Fibroblast of skin of left biceps (primary cell): ENCODE measurements around the gene TFAP2A.

Source experiments
- DNase-seq, 2 experiments: peaks; one replicate each; pipeline ENCODE4 v3.0.0-alpha.2; 2013; ENCODE audit warnings: low read depth in 2 of 2

TFAP2A gene

DNA sequence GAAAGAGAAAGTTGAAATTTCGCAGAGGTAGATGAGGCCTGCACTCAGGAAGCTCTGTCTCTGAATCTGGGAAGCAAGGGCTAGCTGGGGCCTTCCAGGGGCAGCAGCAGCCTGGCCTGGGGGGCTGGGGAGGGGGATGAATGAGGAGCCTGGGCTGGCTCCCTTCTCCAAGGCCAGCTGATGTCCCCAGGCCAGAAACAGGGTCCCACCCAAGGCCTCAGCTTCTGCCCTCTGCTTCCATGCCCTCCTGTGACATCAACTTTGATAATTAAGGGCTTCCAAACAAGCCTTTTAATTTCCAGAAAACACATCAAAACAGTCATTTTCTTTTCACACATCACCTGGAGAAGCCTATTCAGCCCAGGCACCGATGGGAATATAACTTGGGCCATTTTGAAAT lies 15.4 kb downstream of the TFAP2A start:
- DNase-seq = no peak

DNA sequence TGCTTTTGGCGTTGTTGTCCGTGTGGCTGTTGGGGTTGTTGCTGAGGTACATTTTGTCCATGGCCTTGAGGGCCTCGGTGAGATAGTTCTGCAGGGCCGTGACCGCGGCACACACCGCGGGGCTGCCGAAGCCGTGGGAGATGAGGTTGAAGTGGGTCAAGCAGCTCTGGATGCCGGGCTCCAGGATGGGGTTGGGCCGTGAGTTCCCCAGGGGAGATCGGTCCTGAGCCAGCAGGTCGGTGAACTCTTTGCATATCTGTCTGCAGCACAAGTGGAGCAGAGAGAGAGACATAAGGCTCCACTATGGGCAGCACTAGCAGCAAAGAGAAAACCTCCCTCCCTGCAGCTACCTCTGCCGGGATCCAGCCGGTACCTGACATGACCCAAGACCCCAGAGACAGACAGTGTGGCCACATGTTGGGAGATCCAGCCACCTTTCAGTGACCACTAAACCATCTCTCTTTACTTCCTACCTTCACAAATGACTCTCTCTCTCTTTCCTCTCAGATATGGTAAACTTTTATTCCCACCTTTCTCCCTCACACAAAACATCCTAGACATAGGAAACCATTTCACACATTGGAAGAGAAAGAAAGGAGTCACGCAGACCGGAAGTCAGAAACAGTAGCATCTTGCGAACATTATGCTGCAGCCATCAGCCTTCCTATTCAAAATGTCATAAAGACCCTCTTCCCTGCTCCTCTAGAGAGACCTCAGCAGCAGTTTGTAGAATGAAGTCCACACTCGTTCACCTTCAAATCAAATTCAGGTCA lies 16.2 kb downstream of the TFAP2A start:
- DNase-seq = no peak

DNA sequence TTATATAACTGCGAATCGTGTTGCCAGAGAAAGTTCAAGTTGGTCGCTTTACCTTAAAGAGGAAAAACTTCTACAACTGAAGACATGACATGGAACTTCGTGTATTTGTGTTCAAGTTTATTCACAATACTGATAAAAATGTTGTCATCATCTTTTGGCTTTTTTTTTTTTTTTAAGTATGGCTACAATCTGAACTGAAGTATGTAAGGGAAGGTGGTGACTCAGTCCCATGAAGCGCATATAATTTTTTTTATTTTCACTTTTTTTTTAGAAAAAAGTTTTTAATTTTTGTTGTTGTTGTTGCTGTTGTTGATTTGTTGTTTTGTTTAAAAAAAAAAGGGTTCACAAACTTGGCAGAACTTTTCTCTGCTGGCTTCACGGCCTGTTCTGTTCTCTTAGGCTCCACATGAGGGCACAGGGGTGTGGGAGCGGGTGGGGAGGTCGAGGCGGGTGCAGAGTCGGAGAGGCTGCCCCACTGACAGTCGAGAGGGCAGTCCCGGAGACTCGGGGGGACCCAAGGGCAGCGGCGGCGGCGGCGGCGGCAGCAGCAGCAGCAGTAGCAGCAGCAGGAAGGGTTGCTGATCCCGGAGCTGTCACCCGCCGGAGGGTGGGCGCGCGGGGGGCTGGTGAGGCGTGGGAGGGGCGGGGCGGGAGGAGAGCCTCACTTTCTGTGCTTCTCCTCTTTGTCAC lies 17.0 kb downstream of the TFAP2A start:
- no peak for DNase-seq

DNA sequence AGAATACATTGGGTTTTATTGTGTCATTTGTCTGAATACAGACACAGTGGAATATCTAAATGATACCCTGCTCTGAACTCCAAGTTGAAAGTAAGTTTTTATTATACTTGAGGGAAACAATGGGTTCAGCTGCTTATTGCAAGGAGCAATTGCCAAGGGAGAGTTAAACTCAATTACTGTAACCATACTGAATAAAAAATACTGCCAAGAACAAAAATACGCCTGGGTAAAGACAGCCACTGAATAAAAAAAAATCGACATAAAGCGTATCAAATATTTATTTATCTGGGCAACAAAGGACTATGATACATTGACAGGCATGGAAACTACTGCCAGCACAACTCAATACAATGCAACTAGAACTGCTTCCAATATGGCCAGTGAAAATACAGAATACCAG lies 18.1 kb downstream of the TFAP2A start:
- no peak for DNase-seq

DNA sequence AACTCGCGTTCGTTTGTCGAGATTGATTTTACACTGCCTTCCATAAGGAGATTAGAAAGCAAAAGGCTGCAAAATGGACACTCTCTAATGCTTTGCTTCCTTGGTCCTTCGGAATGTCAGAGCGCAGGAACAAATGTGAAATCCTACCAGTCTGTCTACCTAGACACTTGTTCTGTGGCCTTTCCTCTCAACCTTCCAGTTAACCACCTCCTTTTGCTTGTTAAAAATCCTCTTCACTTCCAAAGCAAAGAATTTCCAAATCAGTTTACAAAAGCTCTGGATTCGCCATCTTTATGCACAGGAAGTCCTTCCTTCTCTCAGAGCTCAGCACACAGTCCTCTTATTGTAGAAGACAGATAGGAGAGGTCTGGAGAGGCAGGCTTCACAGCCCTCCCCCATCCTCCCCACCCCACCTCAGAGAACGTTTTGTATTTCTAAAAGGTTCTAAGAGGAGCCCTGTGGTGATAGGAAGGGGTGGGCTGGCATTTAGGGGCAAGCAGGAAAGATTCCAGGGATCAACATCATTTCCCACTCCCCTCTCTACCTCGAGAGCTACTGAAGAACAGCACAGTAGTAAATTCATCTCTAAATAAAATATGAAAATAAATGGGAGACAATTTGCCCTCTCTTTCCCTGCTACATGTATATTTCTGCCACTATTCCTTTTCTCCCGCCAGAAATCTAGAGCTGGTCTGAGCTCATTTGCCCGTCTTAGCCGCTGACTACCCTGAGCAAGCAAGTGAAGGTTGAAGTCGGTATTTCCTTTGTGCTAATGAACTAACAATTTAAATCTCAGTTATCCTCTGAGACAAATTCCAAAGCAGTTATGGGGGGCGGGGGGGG lies 18.9 kb downstream of the TFAP2A start:
- no peak for DNase-seq

DNA sequence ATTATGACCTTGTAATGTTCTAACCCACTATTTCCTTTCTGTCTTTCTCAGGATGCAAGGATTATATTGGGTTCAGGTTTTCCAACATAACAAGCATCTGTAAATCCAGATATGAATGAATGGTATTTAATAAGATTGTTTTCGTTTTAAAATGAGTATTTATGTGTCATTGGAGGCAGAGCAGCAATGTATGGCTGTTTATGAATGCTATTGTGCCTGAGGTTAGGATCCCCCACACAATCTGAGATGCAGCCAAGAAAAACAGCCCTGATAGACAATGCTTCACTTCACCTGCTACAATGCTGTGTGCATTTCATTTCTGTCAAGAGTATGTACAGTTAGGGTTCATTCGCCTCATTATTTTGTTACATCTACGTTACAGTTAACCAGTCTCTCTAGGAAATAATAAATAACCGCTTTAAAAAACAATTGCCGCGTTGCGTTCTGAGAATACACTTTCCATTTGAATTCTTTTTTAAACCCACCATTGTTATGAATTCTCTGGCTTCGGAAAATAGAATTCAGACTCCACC lies 19.6 kb downstream of the TFAP2A start:
- DNase-seq = no peak

DNA sequence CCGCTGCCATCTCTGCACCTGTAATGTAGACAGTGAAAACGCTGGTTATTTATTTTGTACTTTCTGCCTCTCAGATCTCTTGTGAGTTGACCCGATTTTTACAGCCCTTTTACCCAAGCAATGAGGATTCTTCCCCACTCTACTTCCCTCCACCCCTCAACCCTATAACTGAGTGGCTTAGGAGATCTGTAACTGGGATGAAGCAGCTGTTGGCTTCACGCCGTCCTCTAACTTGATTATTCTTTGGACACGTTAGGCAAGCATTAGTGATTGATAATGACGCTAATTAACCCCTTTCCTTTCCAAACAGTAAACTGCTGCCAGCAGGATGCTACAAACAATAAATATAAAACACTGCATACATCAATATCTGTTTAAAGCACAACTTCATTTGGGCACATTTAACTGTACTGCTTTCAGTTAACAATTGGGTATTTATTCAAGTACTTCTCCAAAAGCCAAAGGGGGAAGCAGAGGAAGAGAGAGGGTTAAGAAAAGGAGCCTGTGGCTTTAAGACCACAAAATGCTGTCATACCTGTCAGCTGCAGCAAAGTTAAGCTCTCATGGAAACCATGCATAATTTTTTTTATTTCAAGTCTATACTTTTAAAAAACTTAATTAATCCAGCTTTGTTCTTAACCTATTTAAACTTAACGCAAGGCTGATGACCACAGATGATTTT lies 21.2 kb downstream of the TFAP2A start:
- no peak for DNase-seq

DNA sequence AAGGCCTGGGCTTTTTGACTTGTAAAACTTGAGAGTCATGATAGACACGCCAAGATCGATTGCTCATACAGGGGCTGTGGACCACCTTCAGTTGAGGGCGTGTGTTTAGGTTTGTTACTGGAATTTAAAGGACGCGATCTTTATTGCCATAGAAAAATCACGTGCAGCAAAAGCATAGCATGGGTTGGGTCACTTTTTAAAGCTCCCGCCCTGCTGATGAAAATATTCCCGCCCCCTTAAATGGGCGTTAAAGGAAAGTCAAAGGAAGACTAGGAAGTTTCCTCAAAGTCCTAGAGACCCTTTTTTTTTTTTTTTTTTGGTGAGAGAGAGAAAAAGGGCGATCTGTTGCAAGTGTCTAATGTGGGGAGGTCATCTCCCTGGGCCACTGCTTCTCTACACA lies 23.1 kb downstream of the TFAP2A start:
- no peak for DNase-seq

DNA sequence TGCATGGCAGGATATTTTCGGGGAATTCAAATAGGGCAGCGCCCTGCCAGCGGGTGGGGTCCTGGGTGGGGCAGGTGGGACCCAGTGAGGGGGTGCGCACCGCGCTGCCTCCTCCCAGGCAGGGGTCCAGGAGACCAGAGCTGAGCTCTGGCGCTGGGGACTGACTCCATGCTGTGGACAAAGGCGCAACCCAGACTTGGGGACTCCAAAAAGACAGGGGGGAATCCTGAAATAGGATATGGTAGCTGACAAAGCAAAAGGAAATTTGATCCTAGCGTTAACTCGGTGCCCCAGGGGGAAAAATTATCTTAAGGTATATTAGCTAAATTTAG lies 23.6 kb downstream of the TFAP2A start:
- DNase-seq = no peak

DNA sequence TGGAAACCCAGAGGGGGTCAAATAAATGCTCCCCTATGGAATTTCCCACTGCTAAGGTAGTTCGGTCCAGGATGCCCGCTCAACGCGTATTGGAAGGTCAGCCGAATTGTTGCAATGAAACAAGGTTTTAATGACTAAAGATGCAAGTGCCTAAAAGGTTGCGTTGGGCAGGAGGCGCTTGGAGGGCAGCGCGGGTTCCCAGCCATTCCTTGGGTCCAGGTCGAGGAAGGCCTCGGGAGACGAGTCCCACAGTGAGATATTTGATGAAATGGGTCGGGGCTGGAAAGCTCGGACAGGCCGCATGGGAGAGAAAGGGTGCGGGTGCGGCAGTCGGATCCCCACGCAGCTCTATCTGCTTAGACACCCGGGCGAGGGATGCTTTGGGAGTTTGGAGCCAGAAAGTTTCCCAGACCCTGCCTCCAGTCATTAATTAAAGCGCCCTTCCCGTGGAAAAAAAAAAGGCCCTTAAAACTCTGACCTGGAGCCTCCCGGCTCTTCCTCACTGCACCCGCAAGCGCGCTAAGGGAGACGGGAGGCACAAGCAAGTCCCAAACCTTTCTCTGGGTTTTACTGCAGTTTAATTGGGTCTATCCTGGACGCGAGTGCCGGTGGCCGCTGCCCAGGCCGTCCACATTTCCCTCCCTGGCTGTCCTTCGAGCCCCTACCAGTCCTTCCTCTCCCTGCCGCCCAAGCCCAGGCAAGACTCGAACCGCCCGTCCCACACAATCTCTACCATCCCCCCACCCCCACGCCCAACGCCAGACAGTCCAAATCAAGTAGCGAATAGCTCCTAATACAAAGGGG lies 24.2 kb downstream of the TFAP2A start:
- no peak for DNase-seq

DNA sequence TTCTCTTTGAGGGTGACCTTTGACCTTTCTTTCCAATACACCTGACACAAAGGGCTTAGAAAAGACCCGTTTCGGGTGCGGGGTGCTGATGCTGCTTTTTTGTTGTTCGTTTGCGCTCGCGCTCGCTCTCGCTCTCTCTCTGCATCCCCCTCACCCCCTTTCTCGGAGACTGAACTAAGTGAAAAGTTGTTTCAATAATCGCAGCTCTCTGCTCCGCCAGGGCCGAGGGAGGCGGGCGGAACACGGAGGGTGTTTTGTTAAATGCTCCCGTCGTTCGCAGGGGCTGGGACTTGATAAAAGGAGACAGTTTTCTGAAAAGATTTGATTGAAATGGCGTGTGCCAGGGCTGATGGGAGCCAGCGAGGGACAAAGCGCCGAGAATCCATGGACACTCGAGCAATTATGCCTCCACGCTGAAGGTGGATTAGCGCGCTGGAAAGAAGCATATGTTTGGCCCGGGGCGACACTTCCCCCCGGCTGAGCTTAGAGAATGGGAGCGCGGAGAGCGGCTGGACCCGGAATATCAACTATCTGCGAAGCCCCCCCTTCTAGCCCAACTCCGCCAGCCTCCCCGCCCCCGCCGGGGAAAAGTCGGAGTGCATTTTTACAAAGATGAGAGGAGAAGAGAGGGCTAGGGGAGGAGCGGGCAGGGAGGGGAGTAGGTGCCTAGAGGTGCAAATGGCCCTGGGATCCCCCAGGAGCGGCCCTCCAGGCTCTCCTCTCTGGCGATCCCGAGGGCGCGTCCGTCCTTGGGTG lies 25.0 kb downstream of the TFAP2A start:
- DNase-seq = no peak

DNA sequence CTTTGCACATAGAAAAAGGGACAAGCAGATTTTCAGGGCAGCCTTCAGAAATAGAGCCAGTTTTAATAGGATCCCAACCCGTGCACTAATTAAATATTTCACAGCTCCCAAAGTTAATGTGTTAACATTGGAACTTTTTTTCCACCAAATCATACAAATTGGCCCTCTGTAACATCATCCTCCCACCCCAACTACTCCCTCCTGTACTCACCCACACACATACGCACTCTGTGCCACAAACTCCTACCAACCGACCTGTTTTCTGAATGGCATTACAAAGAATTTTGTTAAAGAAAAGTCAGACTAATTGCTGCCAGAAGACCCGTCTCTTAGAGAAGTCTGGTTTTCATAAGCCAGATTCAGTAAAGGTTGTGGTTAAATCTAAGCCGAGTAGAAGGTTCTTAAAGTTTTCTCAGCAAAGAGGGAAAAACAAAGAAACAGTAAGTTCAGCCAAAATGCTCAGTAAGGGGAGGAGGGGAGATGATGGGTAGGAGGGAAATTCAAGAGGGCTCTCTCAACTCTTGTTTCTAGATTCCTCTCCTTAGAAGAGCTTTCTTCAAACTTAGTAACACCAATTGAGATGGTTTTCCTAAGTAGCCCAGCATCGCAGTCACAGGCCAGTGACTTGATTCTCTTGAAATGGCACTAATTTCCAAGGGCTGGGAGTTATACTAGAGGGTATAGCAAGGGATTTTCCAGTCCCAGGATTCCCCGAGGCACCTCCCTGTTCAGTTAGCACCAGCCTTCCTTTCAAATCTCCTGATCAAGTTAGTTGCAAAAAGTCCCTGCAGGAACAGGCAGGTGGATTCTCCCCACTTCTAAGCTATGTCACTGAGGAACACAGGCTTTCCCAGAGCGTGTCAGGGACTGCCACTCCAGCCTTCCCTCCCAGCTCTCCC lies 27.9 kb downstream of the TFAP2A start:
- DNase-seq = no peak

DNA sequence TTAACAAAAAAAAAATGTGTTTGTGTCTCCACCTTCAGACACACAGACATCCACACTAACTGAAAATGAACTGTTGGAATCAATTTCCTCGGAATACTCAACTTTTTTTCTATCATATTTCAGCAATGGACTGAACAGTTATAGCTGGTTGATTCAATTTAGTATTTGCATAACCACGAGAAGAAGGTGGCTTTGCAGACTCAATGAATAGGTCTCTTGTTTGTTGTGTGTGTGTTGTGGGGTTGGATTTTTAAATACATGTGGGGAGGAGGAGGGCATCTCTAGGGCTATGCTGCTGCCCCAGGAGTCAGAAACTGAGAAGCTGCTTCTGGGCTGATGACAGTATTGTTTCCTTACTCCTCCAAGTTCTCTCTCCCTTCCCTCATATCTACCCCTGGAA lies 28.7 kb downstream of the TFAP2A start:
- DNase-seq = no peak

DNA sequence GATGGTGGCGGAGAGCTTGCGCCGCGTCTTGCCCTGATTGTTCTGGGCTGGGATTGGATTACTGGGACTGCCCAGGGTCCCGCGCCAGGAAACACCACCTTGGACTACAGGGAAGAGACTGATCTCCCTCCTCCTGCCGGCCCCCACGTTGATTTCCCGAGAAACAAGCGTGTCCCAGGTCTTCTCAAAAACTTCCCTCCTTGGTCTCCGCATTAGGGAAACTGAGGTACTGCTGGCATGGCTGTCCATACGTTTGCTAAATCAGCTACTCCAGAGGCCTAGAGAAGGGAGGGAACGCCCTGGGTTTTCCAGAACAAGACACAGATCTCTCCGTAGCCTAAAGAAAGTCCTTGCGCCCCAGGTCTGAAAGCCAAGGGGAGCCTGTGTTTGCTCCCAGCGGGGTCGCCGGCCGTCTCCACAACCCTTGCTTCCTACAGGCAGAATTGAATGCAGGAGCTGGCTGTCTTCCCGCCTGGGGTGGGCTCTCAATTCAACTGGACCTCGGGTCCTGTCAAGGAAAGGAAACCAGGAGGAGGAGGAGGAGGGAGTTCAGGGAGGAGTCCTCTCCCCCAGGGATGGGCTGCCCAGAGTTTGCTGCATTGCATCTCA lies 29.2 kb downstream of the TFAP2A start:
- no peak for DNase-seq

DNA sequence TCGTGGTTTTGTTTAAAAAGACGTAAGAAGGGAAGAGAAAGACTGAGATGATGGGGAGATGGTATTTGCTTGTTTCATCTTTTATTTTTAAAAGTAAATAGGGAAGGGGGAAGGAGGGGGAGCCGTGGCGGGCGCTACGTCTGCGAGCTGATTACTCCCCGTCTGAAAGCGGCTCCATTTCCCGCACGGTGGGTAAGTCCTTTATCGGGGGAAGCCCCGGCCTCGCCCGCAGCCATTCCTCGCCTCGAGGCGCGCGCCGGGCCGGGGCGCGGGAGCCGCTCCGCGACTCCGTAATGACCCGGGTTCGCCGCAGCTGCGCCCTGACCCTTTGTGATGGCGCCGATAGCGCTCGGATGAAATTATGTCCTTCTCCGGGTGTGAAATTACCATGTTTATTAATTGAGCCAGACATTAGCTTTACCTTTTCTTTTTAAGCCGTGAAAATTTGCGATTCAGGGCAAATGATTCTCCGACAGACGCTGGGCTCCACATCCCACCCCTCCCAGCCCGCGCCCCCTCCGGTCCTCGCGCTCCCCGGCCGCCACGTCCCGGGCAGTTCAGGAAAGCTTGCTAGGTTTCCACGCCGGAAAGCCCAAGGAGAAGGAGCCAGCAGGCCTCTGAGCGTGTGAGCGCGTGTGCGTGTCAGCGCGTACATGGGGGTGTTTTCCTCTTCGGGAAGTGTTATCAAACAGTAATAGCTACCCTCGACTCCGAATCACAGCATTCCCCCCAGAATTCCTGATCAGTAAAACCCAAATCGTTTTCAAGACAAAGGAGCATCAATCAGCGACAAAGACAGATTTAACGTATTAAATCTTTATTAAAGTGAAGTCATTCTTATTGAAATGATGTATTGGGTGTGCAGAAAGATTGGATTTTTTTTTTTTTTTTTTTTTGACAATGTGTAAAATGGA lies 30.0 kb downstream of the TFAP2A start:
- no peak for DNase-seq

DNA sequence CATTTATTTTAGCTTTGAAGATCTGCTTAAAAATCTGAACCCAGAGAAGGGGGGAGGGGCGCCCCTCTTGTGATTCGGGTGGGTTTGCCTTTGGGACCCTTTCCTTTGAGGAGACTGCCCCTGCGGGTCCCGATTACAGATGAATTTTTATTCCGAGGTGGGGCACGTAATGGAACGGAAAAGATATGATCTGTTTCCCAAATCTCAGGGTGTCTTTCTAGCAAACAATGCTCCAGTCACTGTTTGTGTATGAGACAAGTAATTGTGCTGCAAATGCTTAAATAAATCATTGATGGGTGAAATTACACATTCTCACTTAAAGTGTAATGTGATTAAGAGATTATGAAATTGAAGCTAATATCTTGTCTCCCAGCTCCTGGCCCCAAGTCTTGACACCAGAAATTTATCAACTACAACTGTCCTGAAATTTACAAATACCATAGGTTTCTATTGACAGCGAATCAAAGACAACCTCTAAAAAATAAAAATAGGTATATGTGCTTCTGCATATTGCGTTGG lies 30.7 kb downstream of the TFAP2A start:
- no peak for DNase-seq

DNA sequence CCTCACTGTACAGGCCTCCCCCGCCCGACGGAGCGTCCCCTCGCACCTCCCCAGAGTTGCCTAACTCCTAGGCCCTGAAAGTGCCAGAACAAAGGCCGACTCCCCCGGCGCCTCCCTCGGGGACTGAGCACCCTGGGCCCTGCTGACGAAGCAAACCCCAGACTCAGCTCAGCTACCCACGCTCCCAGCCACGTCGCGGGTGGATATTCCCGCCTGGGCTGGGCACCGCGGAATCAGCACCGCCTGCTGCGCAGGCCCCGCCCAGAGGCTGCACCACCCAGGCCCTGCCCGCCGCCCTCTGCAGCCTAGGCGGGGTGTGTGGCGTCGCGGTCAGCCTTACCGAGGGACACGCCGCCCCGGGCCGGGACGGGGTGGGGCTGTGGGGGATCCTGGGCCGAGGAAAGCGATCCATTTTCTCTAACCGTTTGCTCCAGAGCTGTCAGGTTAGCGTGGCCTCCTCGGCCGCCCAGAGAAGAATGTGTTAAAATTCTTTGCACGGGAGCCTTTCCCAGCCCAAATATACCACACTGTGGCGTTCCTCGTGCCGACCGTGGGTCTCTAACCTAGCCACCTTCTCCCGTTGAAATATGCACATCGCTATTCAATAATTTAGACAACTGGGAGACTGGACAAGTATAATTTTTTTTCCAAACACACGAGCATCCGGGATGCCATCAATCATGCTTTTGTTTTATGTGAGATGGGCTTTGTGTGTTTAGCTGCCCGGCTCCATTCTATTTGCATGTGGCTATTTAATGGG lies 31.4 kb downstream of the TFAP2A start:
- no peak for DNase-seq
